ENCODE measurements around the gene CNOT1. TPM values are rescaled to one million over a fixed set of nuclear protein-coding genes. Genes with fewer than 3 reads are reported as not detected.

Gene CNOT1
- total RNA-seq, 1 experiment from 2014 or later = 198 TPM

- peak overlapping the region; percentile 62 for H3K4me3 ChIP-seq (ENCODE audit: insufficient read depth, low read depth, low read length)
- peaks cover 10% of the 10 kb centered on the region; the same call in 1 of the 2 replicates for H3K27me3 ChIP-seq (ENCODE audit: control insufficient read depth, insufficient read depth, low read length)
- DNase-seq = peak; percentile 98
- H3K36me3 ChIP-seq (replicated peaks; ENCODE audit: control insufficient read depth, insufficient read depth, low read length) = no peaks in the 10 kb centered on the region
These were observed 128.1 kb downstream of the CNOT1 start for GRCh38 chr16:58501242-58502131.

- Histone ChIP-seq H3K36me3 (replicated peaks; ENCODE audit: control insufficient read depth, insufficient read depth, low read length) (no peaks in the 10 kb centered on the region), H3K27me3 (ENCODE audit: control insufficient read depth, insufficient read depth, low read length) (peaks cover 10% of the 10 kb centered on the region; the same call in 1 of the 2 replicates), H3K4me3 (ENCODE audit: insufficient read depth, low read depth, low read length) (peak overlapping the region; percentile 62)
- peak; percentile 89 for DNase-seq
These were observed 129.0 kb downstream of the CNOT1 start for GRCh38 chr16:58500430-58501241.

GRCh38 chr16:58499615-58500351 lies 129.8 kb downstream of the CNOT1 start, which contains the start of gene NDRG4:
TSS of gene NDRG4 (plus strand) at chr16:58500143. CDS start at chr16:58500249, 106 bp downstream.
- Histone ChIP-seq H3K4me3 (ENCODE audit: insufficient read depth, low read depth, low read length) (peak within 1 kb of the TSS; percentile 62), H3K36me3 (replicated peaks; ENCODE audit: control insufficient read depth, insufficient read depth, low read length) (no peaks in the 10 kb centered on the region), H3K27me3 (ENCODE audit: control insufficient read depth, insufficient read depth, low read length) (peaks cover 10% of the 10 kb centered on the region; the same call in 1 of the 2 replicates)
- peak; percentile 95 for DNase-seq

DNA sequence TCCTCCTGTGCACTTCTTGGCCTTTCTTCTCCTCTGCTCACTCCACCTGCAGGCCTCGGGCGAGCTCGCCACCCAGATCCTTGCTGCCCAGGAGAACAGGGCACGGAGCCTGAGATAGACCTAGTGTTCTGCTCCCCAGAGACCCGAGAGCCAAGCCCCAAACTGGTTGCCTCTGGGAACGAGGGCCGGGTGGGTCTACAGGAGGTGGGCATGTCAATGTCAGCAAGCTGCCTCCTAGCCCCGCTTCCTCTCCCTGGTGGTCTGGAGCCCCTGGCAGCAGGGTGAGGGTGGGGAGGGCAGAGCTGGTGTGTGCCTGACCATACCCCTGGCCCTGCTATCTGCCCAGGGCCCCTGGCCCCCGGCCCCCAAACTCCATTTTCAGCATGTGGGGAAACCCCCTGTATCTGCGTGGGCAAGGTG lies 130.5 kb downstream of the CNOT1 start:
- no peak overlapping the region for H3K4me3 ChIP-seq (ENCODE audit: insufficient read depth, low read depth, low read length)
- DNase-seq = no peak
- no peaks in the 10 kb centered on the region for H3K36me3 ChIP-seq (replicated peaks; ENCODE audit: control insufficient read depth, insufficient read depth, low read length)
- peaks cover 10% of the 10 kb centered on the region; the same call in 1 of the 2 replicates for H3K27me3 ChIP-seq (ENCODE audit: control insufficient read depth, insufficient read depth, low read length)

DNA sequence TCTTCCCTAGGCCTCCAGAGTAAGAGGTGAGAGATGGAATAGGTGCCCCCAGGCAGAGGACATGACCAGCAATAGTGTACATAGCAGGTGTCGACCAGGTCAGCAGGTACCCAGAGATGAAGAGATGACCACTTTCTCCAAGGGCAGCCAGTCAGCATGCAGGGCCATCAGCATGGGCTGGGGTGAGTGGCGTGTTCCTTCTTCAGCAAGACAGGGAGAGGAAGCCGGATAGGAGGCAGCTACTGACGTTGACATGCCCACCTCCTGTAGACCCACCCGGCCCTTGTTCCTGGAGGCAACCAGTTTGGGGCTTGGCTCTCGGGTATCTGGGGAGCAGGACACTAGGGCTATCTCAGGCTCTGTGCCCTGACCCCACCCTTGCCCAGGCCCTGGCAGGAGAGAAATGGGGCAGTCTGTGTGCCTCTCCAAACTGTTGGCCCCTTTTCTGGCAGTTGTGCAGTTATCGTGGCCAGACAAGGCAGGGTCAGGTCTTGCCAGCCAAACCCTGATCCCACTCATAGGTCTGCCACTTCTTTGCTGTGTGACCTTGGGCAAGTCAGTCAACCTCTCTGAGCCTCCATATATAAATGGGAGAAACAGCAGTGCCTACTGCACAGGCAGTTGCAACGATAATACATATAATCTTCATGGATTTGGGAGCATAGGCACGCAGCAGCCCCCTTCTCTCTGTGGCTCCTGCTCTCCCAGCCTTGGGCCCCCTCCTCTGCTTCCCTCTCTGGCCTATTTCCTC lies 131.1 kb downstream of the CNOT1 start:
- H3K4me3 ChIP-seq (ENCODE audit: insufficient read depth, low read depth, low read length) = no peak overlapping the region
- no peak for DNase-seq
- H3K36me3 ChIP-seq (replicated peaks; ENCODE audit: control insufficient read depth, insufficient read depth, low read length) = no peaks in the 10 kb centered on the region
- peaks cover 10% of the 10 kb centered on the region; the same call in 1 of the 2 replicates for H3K27me3 ChIP-seq (ENCODE audit: control insufficient read depth, insufficient read depth, low read length)

DNA sequence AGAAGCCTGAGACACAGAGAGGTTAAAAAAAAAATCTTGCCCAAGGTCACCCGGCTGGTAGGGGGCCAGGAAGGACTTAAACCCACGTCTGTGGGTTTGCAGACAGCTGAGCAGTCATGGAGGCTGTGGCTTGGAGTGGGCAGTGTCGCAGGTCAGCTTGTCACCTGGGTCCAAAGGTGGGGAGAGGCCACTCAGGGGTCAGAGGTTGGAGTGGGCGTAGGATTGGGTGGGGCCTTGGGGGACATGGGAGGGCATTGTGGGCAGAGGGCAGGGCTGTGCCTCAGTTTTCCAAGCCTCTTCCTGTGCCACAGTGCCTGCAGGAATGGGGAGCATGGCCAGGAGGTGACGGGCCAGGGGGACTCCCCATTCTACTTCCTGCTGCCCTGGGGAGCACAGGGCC lies 131.7 kb downstream of the CNOT1 start:
- DNase-seq = no peak
- Histone ChIP-seq H3K4me3 (ENCODE audit: insufficient read depth, low read depth, low read length) (no peak overlapping the region), H3K36me3 (replicated peaks; ENCODE audit: control insufficient read depth, insufficient read depth, low read length) (no peaks in the 10 kb centered on the region), H3K27me3 (ENCODE audit: control insufficient read depth, insufficient read depth, low read length) (peaks cover 10% of the 10 kb centered on the region; the same call in 1 of the 2 replicates)

DNA sequence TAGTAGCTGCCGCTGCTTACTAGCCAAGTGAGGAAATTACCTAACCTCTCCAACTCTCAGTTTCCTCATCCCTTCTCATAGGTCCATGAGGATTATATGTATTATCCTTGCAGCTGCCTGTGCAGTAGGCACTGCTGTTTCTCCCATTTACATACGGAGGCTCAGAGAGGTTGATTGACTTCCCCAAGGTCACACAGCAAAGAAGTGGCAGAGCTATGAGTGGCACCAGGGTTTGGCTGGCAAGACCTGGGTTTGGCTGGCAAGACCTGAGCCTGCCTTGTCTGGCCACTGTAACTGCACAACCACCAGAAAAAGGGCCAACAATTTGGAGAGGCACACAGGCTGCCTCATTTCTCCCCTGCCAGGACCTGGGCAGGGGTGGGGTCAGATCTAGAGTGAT lies 132.2 kb downstream of the CNOT1 start:
- H3K4me3 ChIP-seq (ENCODE audit: insufficient read depth, low read depth, low read length) = no peak overlapping the region
- H3K27me3 ChIP-seq (ENCODE audit: control insufficient read depth, insufficient read depth, low read length) = peaks cover 10% of the 10 kb centered on the region; the same call in 1 of the 2 replicates
- H3K36me3 ChIP-seq (replicated peaks; ENCODE audit: control insufficient read depth, insufficient read depth, low read length) = no peaks in the 10 kb centered on the region
- no peak for DNase-seq

GRCh38 chr16:58495521-58496331 lies 133.9 kb downstream of the CNOT1 start:
- Histone ChIP-seq H3K27me3 (ENCODE audit: control insufficient read depth, insufficient read depth, low read length) (peaks cover 8% of the 10 kb centered on the region; the same call in 1 of the 2 replicates), H3K36me3 (replicated peaks; ENCODE audit: control insufficient read depth, insufficient read depth, low read length) (no peaks in the 10 kb centered on the region), H3K4me3 (ENCODE audit: insufficient read depth, low read depth, low read length) (no peak overlapping the region)
- peak; percentile 80 for DNase-seq

GRCh38 chr16:58494981-58495520 lies 134.6 kb downstream of the CNOT1 start:
- peak; percentile 97 for DNase-seq
- H3K27me3 ChIP-seq (ENCODE audit: control insufficient read depth, insufficient read depth, low read length) = peaks cover 1% of the 10 kb centered on the region; the same call in 1 of the 2 replicates
- no peak overlapping the region for H3K4me3 ChIP-seq (ENCODE audit: insufficient read depth, low read depth, low read length)
- no peaks in the 10 kb centered on the region for H3K36me3 ChIP-seq (replicated peaks; ENCODE audit: control insufficient read depth, insufficient read depth, low read length)

DNA sequence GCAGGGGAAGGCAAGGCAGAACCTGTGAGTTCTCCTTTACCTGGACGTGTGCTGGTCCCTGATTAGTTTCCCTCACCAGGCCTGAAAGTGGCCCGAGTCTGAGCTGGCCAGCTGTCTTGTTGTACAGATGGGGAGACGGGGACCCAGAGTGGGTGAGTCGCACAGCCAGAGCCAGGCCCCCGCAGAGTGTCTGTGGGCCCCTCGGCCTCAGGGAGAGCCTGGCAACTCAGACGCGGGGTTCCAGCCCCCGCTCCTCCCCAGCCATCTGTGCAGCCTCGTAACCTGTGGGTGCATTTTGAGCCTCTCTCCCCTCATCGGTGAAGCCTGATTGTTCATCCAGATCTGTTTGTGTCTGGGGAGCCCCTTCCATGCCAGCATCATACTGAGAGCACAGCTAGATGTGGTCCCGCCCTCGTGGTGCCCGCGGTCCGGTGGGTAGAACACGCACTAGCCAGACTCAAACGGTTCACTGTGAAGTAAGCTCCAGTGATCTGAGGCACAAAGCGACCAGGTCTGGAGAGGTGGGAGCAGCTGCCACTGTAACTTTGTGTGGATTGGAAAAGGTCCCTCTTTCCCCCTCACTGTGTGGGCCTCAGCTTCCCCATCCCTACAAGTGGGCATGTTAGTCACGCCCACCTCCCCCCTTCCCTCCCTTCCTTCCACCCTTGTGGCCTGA lies 135.7 kb downstream of the CNOT1 start:
- no peak overlapping the region for H3K4me3 ChIP-seq (ENCODE audit: insufficient read depth, low read depth, low read length)
- no peak for DNase-seq
- no peaks in the 10 kb centered on the region for H3K27me3 ChIP-seq (ENCODE audit: control insufficient read depth, insufficient read depth, low read length)
- H3K36me3 ChIP-seq (replicated peaks; ENCODE audit: control insufficient read depth, insufficient read depth, low read length) = no peaks in the 10 kb centered on the region

- no peak overlapping the region for H3K4me3 ChIP-seq (ENCODE audit: insufficient read depth, low read depth, low read length)
- H3K27me3 ChIP-seq (ENCODE audit: control insufficient read depth, insufficient read depth, low read length) = no peaks in the 10 kb centered on the region
- no peaks in the 10 kb centered on the region for H3K36me3 ChIP-seq (replicated peaks; ENCODE audit: control insufficient read depth, insufficient read depth, low read length)
- DNase-seq = no peak
These were observed 136.9 kb downstream of the CNOT1 start for GRCh38 chr16:58492735-58493134.

GRCh38 chr16:58492066-58492465 lies 137.6 kb downstream of the CNOT1 start:
- Histone ChIP-seq H3K27me3 (ENCODE audit: control insufficient read depth, insufficient read depth, low read length) (no peaks in the 10 kb centered on the region), H3K4me3 (ENCODE audit: insufficient read depth, low read depth, low read length) (no peak overlapping the region), H3K36me3 (replicated peaks; ENCODE audit: control insufficient read depth, insufficient read depth, low read length) (no peaks in the 10 kb centered on the region)
- DNase-seq = no peak

All from H7 (cell line).